Measurements from ENCODE around the gene PLEKHA8.

GRCh38 chr7:30165590-30165989, 137.4 kb downstream of the PLEKHA8 start:
- no peak for TF ChIP-seq POLR2A (IDR thresholded peaks at IDR 0.05)
- no peak for TF ChIP-seq CTCF (IDR thresholded peaks at IDR 0.05)

Data from adrenal gland (tissue), 5 donors.